Mucosa of stomach (tissue), 1 donor: ENCODE data around the gene USP40.

ENCODE experiments used
- H3K27me3 ChIP-seq: one replicate; pipeline ENCODE4 v1.7.0; 2013; ENCODE audit warnings: mild to moderate bottlenecking, low read length; ENCODE audit not compliant: control insufficient read depth, insufficient read depth
- H3K36me3 ChIP-seq: one replicate; pipeline ENCODE4 v1.7.0; 2013; ENCODE audit warnings: low read length; ENCODE audit not compliant: control insufficient read depth, insufficient read depth
- H3K4me1 ChIP-seq: one replicate; pipeline ENCODE4 v1.7.0; 2013; ENCODE audit warnings: mild to moderate bottlenecking, low read length; ENCODE audit not compliant: control insufficient read depth, insufficient read depth
- H3K4me3 ChIP-seq: one replicate; pipeline ENCODE4 v1.7.0; 2013; ENCODE audit warnings: low read length
- H3K9ac ChIP-seq: one replicate; pipeline ENCODE4 v1.7.0; 2013; ENCODE audit warnings: mild to moderate bottlenecking, low read length, moderate library complexity
- H3K9me3 ChIP-seq: one replicate; pipeline ENCODE4 v1.7.0; 2013; ENCODE audit warnings: mild to moderate bottlenecking, low read length, moderate library complexity; ENCODE audit not compliant: control insufficient read depth
- donor health status: Pancreatic carcinoma.

The USP40 gene

DNA sequence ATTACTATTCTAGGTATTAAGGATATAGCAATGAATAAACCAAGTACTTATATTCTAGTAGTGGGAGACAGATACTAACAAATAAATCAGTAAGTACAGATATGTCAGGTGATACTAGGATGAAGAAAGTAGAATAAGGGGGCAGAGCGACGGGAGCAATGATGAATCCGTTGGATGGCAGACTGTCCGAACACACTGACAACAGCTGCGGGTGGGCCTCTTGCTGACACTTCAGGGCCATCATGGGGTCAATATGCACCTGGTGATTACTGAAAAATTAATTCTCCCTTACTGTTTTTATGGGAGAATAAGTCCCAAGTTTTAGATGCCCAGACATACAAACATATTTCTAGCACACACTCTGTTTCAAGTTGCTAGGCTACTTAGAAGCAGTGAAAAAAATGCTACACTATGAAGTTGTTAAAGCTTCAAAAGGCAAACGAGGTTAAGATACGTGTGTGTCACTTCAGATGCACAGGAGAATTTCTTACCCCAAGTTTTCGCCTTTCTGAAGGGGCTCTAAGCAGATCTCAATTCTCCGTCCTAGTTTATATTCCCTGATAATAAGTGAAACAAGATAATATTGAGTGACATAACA lies 78.7 kb downstream of the USP40 start:
- H3K36me3 ChIP-seq = no peaks in the 10 kb centered on the region
- H3K4me1 ChIP-seq = no peaks in the 10 kb centered on the region
- H3K9me3 ChIP-seq = no peaks in the 10 kb centered on the region
- no peak overlapping the region for H3K4me3 ChIP-seq
- no peaks in the 10 kb centered on the region for H3K27me3 ChIP-seq
- H3K9ac ChIP-seq = no peak overlapping the region

DNA sequence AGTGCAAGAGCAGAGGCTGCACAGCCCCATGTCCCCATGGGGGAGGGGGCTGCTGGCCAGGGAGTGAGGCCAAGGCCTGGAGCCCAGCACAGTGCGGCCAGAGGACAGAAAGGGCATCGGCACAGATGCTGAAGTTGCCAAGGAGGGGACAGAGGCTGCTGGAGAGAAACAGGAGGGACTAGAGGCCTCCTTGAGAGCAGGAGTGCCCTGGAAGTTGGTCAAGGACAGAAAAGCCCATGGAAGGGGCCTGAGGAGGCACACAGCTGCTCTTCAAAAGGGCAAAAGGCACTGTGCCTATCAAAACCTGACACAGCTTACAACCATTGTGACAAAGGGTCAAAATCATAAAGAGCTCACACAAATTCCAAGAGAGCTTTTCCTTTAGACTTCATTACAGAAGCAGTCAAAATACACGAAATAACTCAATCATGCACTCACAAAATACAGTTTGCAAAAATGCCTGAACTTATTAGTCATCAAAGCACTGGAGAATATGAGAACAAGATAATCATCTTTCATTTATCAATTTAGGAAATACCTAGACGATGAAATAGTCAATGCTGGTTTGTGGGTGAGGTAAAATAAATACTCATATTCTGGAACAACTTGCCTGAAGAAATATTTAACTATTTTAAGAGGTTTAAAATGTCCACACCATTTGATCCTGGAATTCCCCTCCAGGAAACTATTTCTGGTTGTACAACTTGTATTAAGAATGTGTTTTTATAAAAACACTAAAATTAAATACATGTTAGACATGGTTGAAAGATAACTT lies 79.6 kb downstream of the USP40 start:
- Histone ChIP-seq H3K36me3 (no peaks in the 10 kb centered on the region), H3K9ac (no peak overlapping the region), H3K9me3 (no peaks in the 10 kb centered on the region), H3K4me1 (peaks cover under 1% of the 10 kb centered on the region), H3K27me3 (no peaks in the 10 kb centered on the region), H3K4me3 (no peak overlapping the region)

DNA sequence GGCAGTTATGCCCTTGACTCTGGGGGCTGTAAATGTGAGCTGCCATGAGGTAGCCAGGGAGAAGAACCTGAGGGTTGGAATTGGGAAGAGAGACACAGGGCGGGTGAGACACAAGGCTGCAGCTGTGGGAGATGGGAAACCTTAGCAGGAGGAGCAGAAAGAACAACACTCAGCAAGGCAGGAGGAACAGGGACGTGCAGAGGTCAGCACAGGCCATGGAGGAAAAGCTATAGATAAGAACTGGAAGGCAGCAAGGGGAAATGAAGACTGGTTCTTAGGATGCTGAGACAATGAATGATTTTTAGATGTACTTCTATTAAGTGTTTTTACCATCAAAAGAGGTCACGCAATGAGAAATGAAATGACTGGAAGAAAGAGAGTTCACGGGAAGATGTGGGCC lies 80.2 kb downstream of the USP40 start:
- Histone ChIP-seq H3K9ac (no peak overlapping the region), H3K9me3 (no peaks in the 10 kb centered on the region), H3K4me3 (no peak overlapping the region), H3K27me3 (no peaks in the 10 kb centered on the region), H3K36me3 (no peaks in the 10 kb centered on the region), H3K4me1 (peaks cover 7% of the 10 kb centered on the region)

DNA sequence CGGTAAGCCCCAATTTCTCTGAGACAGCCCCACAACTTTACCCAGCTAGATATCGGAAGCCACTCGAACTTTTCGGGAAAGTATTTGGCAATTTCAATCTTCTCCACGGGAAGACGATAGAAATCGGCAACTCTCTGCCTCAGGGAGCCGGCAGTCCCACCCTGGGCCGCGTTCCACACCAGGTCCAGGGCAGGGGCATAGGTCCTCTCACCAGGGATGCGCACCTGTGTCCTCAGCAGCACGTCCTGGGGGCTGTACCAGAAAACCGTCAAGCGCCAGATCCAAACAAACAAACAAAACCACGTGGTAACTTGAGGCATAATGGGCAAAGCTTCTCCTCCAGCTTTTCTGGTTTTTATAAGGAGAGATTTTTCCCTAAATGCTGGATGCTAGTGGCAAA lies 80.9 kb downstream of the USP40 start:
- Histone ChIP-seq H3K4me1 (peaks cover 13% of the 10 kb centered on the region), H3K9ac (no peak overlapping the region), H3K4me3 (no peak overlapping the region), H3K36me3 (no peaks in the 10 kb centered on the region), H3K27me3 (no peaks in the 10 kb centered on the region), H3K9me3 (no peaks in the 10 kb centered on the region)

DNA sequence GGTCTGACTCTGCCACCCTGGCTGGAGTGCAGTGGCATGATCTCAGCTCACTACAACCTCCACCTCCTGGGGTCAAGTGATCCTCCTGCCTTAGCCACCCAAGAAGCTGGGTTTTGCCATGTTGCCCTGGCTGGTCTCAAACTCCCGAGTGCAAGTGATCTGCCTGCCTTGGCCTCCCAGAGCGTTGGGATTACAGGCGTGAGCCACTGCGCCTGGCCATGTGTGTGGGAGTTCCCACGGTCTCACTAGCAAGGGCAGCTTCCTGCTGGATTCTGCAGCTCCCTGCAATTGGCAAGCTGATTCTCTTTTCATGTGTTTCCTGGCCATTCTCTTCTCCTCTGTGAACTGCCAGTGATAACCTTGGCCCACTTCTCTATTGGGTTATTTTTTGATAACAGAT lies 84.0 kb downstream of the USP40 start:
- H3K9ac ChIP-seq = no peak overlapping the region
- H3K36me3 ChIP-seq = no peaks in the 10 kb centered on the region
- no peak overlapping the region for H3K4me3 ChIP-seq
- peaks cover 28% of the 10 kb centered on the region for H3K4me1 ChIP-seq
- H3K9me3 ChIP-seq = no peaks in the 10 kb centered on the region
- no peaks in the 10 kb centered on the region for H3K27me3 ChIP-seq

DNA sequence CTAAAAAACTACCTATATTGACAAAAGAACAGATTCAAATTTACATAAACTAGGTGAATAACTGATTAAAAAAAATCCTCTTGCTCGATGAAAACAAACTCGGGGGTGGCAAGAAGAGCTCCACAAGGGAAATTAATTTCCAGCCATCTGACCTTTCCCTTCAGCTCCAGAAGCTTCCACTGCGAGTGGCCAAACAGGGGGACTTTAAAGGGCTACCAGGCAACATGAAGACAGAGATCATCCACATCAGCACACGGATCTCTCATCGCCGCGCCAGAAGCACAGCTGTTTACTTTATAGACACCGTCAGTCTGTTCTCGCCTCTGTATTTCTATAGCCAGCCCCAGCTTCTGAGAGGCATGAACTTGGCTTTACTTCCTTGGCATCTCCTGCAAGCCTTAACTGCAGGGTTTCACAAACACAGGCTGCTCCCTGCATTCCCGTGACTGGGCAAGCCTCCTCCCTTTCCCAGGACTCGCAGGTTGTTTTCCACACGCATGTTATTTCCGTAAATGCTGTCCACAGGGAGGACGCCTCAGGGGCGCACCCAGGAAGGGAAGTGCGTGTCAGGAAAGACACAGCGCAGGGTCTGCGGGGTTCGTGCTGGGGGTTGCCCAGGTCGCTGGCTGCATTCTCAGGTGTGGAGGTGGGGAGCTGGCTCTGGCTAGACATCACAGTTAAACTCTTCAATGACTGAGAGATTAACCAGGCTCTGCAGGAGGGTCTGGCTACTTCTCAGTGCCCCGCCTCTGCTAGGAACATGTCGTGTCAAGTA lies 85.0 kb downstream of the USP40 start:
- no peak overlapping the region for H3K4me3 ChIP-seq

DNA sequence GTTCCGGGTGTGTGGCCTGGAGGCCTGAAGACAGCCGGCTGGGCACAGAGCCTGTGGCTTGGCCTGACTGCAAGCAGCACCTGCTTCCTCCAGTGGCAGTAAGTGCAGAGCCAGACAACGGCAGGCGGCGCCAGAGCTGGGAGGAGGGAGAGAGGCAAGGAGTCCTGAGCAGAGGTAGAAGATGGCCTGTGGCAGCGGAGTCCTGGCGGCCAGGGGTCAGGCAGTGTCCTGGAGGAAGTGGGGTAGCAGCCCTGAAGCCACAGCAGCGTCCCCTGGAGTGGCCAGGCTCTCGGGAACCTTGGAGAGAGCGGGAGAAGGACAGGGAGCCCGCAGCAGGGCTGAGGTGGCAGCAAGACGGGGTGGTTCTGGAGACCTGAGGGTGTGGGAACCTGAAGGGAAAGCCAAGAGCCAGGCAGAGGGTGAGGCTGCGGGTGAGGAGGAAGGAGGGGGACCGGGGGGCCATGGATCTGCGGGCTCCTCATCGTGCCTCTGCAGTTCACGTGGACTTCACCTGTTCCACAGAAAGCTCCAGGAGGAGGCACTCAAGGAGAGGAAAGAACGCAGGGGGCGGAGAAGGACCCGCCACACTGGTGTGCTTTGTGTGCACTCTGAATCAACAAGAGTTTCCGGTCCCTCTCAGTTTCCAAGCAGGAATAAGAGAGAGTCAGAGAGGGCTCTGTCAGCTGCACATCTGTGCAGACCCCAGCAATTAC lies 85.9 kb downstream of the USP40 start:
- no peaks in the 10 kb centered on the region for H3K27me3 ChIP-seq
- peaks cover 28% of the 10 kb centered on the region for H3K4me1 ChIP-seq
- H3K4me3 ChIP-seq = no peak overlapping the region
- no peaks in the 10 kb centered on the region for H3K36me3 ChIP-seq
- H3K9ac ChIP-seq = peak overlapping the region; percentile 53
- H3K9me3 ChIP-seq = no peaks in the 10 kb centered on the region

More for the DNA sequence above, 85.0 kb downstream of the USP40 start:
- Histone ChIP-seq H3K4me1 (peaks cover 28% of the 10 kb centered on the region), H3K36me3 (no peaks in the 10 kb centered on the region), H3K9ac (peak overlapping the region; percentile 36), H3K9me3 (no peaks in the 10 kb centered on the region), H3K27me3 (no peaks in the 10 kb centered on the region)

DNA sequence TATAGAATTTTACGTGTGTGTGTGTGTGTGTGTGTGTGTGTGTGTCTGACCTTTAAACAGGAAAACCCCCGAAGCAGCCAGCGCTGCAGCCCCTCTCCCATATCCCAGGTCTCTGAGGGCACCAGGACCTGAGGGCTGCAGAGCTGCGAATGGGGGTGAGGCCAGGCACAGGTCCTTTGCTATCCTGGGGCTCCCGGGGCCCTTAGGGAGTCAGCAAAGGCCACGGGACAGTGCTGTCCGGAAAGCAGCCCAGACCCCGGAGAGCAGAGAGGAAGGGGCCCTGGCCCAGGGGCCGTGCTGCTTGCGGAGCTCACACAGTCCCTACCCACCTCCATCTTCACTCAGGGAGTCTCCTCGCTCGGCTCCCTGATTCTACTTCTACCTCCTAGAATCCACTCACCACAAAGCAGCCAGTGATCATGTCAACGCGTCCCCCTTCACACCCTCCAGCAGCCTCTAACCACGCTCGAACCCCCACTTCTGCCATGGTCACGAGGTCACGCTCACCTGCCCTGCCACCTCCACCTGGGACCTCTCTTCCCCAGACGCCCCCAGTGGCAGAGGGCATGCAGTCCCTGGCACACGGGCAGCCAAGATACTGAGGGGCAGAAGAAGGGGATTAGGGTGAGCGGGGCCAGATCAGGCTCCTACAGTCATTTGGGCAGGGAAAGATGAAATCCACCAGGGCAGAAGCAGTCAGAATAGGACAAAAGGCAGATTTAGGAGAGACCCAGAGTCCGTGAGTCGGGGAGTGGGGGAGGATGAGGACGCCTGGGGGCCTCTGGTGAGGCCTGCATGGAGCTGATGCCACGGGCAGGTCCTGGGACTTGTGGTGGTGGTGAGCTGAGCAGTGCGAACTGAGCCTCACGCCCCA lies 86.7 kb downstream of the USP40 start:
- Histone ChIP-seq H3K4me1 (peaks cover 28% of the 10 kb centered on the region), H3K27me3 (no peaks in the 10 kb centered on the region), H3K4me3 (no peak overlapping the region), H3K9ac (peak overlapping the region; percentile 53), H3K36me3 (no peaks in the 10 kb centered on the region), H3K9me3 (no peaks in the 10 kb centered on the region)

DNA sequence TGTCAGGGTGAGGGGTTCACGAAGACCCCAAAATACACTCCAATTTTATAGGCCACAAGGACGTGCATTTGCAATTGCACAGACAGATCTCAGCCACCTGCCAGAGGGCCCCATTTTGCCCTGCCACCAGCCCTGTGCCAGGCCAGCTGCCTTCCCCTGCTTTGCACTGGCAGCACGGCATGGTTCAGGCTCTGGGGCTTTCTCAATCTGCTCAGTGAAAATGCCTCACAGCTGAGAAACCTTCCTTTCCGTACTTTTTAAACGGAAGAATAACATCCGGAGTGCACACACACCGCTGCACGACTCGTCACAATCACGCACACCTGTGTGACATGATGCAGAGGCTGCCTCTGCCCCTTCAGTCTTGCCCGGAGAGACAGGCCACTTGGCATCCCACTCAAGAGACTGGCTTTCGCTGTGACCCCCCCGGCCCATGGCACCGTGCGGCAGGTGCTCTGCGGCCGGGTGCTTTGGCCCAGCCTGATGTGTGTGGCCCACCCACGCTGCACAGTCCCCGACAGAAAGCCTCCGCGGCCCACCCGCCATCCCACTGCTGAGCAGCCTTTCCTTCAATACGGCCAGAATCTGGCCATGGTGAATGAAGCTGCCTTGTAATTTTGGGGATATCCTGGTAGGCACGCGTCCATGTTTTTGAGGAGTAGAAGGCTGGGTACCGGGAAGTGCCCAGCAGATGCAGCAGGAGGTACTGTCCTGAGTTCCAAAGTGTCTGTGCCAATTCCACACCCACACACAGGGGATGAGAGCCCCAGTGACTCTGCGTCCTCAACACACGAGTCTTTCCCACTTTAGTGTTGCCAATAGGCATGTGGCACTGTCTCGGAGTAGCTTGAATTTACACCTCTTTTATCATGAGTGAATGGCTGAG lies 88.8 kb downstream of the USP40 start:
- H3K36me3 ChIP-seq = no peaks in the 10 kb centered on the region

DNA sequence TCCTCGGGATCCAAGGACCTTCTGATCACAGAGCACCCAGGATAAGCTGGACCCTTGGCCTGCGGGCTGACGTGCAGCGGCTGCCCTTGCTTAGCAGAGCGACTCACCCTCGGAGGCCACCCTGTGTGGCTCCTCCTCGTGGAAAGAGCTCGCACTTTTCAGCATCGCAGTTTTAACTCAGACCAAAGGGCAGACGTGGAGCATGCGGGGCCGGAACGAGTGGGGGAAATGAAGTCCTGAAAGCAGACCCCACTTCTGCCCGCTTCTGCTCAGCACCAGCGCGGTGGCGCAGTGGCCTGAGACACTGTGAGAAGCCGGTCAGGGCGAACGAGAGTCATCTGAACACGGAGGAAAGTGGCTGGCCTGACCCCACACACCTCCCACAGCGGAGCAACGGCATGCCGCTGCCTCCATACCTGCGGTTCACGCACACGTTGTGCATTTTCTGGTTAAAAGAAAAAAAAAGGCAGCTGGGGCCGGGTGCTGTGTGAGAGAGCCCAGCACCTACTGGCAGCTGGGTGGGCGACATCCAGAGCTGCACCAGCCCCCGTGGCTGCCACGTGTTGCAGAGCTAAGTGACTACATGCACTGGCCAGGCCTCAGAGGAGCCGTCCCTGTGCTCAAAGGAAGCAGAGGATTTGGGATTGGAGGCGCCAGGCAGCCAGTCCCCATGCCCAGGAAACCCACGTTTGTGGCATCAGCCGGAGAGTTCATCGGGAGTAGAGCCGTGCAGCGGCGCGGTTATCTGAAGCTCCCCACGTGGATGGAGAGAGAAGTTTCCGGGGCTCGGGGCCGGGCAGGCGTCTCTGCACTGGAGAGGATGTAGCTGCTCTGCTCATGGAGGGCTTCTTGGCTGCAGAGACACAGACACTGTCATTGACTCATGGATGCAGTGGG lies 89.7 kb downstream of the USP40 start:
- H3K9ac ChIP-seq = no peak overlapping the region
- no peak overlapping the region for H3K4me3 ChIP-seq
- H3K27me3 ChIP-seq = no peaks in the 10 kb centered on the region
- H3K36me3 ChIP-seq = no peaks in the 10 kb centered on the region
- peaks cover 27% of the 10 kb centered on the region for H3K4me1 ChIP-seq
- no peaks in the 10 kb centered on the region for H3K9me3 ChIP-seq

More for the DNA sequence above, 88.8 kb downstream of the USP40 start:
- Histone ChIP-seq H3K4me1 (peaks cover 28% of the 10 kb centered on the region), H3K4me3 (no peak overlapping the region), H3K9ac (no peak overlapping the region), H3K27me3 (no peaks in the 10 kb centered on the region), H3K9me3 (no peaks in the 10 kb centered on the region)
